H1 (cell line): ENCODE measurements around the gene PIAS1. TPM values are rescaled to one million over a fixed set of nuclear protein-coding genes. Genes with fewer than 3 reads are reported as not detected.

Source experiments
- CHD7 ChIP-seq: fragments of 300-600 bp; sonication (generic); IDR thresholded peaks from 2 replicates; pipeline ENCODE4 v1.7.1; 2012; ENCODE audit warnings: low read length, moderate library complexity, mild to moderate bottlenecking, inconsistent platforms; ENCODE audit not compliant: insufficient replicate concordance
- SIN3A ChIP-seq, 2 experiments: IDR thresholded peaks in 1 of 2; conservative IDR thresholded peaks in 1 of 2; 2 replicates each; pipeline ENCODE4 v1.6.1; 2011 to 2012; ENCODE audit warnings: low read length in 2 of 2, improper control_type of control experiment in 1 of 2, low read depth in 1 of 2, mild to moderate bottlenecking in 1 of 2
- polyA plus RNA-seq, 7 experiments: library from polyadenylated mRNA; depleted of rRNA in 3 of 7; stranded (reverse) in 5 of 7; unstranded in 2 of 7; fragments of >200 nt in 5 of 7; fragments of 200-250 nt in 2 of 7; gene quantifications; 1 replicate in 5 of 7; 2 replicates in 1 of 7; 4 replicates in 1 of 7; pipeline versions ENCODE4 v1.2.1 to v1.2.3, GENCODE V29; 2011 to 2013; ENCODE audit warnings: missing spikeins in 2 of 7, mixed read lengths in 2 of 7
- total RNA-seq: library from RNA; stranded (reverse); fragmentation: NEBNext Ultra II Directional; extraction: Animal tissue kit (Norgen Biotek cat#: 25700); gene quantifications from 2 replicates; pipeline ENCODE4 v1.2.1, GENCODE V29; 2021

The PIAS1 gene
- total and polyA plus RNA-seq, 2 of the 8 experiments (the other 6 are each of a cell fraction or from before 2014, with no cell fraction given): 30.8 to 34.5 TPM

GRCh38 chr15:68228143-68228970 lies 174.2 kb downstream of the PIAS1 start (continued):
- TF ChIP-seq CHD7 (no peak), SIN3A (conservative IDR thresholded peaks at IDR 0.05 in 1 of 2, IDR thresholded peaks at IDR 0.05 in 1 of 2; ENCODE audit: low read depth in 1 of 2, low read length in 2 of 2) (peak in 1 of 2 experiments; percentile 37; a peak in 1 of 4 replicates)
